Endothelial cell of umbilical vein (primary cell): ENCODE data around the gene NT5C3A. TPM values are rescaled to one million over a fixed set of nuclear protein-coding genes. Genes with fewer than 3 reads are reported as not detected.

Experiments used
- BruUV-seq: library from RNA; stranded (reverse); fragments of 400-500 nt; replicated peaks from 2 replicates; lab custom pipeline; 2021; lab: Mats Ljungman, UMichigan
- CTCF ChIA-PET: fragments of 300-600, 350-600 bp; sonication (Branson Sonifier 250); formaldehyde crosslinking; loops from one replicate; lab custom pipeline; 2021; ENCODE audit warnings: antibody characterized with exemption, inconsistent platforms; lab: Charles Lee
- POLR2A ChIA-PET: fragments of 300-600, 350-600 bp; sonication (Branson Sonifier 250); formaldehyde crosslinking; loops from one replicate; lab custom pipeline; 2021; ENCODE audit warnings: antibody characterized with exemption, inconsistent platforms; lab: Charles Lee
- DNase-seq: peaks from one replicate; pipeline ENCODE4 v3.0.0-alpha.2; 2011; ENCODE audit warnings: low read depth, low spot score
- FAIRE-seq: peaks from 2 replicates; lab custom pipeline; 2011; peaks lifted over from hg19 to GRCh38; lab: Jason Lieb, UNC
- H2AFZ ChIP-seq: 2 replicates; pipeline ENCODE4 v1.6.0; 2012; ENCODE audit warnings: low read depth, low read length, control low read depth, inconsistent platforms
- H3K27ac ChIP-seq: 2 replicates; pipeline ENCODE4 v1.5.1; 2011; ENCODE audit warnings: low read depth, mild to moderate bottlenecking, control low read depth, low read length, moderate library complexity; ENCODE audit not compliant: insufficient read depth
- H3K27me3 ChIP-seq, 2 experiments: 2 replicates each; pipeline versions ENCODE4 v1.6.0 to v1.6.1; 2011; ENCODE audit warnings: low read length in 2 of 2, mixed read lengths in 1 of 2; ENCODE audit not compliant: control insufficient read depth in 2 of 2, insufficient read depth in 2 of 2
- H3K36me3 ChIP-seq, 2 experiments: 2 replicates in 1 of 2; 3 replicates in 1 of 2; pipeline ENCODE4 v1.5.1; 2011; ENCODE audit warnings: low read length in 2 of 2, mild to moderate bottlenecking in 1 of 2, moderate library complexity in 1 of 2; ENCODE audit not compliant: control insufficient read depth in 2 of 2, insufficient read depth in 2 of 2; ENCODE audit errors: extremely low read depth in 1 of 2
- H3K4me1 ChIP-seq: 3 replicates; pipeline ENCODE4 v1.5.1; 2011; ENCODE audit warnings: mild to moderate bottlenecking, low read length; ENCODE audit not compliant: control insufficient read depth, insufficient read depth; ENCODE audit errors: extremely low read depth
- H3K4me2 ChIP-seq: 2 replicates; pipeline ENCODE4 v1.6.1; 2011; ENCODE audit warnings: low read length, control low read depth, mixed read lengths; ENCODE audit not compliant: insufficient read depth
- H3K4me3 ChIP-seq, 3 experiments: fragments of 200-600 bp in 1 of 3; sonication (generic), shearing (Covaris generic) in 1 of 3; replicated peaks in 1 of 3; 2 replicates each; pipeline ENCODE4 v1.5.1; 2011 to 2016; ENCODE audit warnings: control low read depth in 3 of 3, low read length in 3 of 3, mild to moderate bottlenecking in 2 of 3, inconsistent platforms in 1 of 3, low read depth in 1 of 3, moderate library complexity in 1 of 3; ENCODE audit not compliant: insufficient read depth in 1 of 3
- H3K79me2 ChIP-seq: 2 replicates; pipeline ENCODE4 v1.6.0; 2012; ENCODE audit warnings: low read length, inconsistent platforms; ENCODE audit not compliant: control insufficient read depth, insufficient read depth
- H3K9ac ChIP-seq: replicated peaks from 2 replicates; pipeline ENCODE3; 2011; ENCODE audit warnings: low read length, control low read depth; ENCODE audit not compliant: insufficient read depth; ENCODE audit errors: extremely low read depth
- H3K9me1 ChIP-seq: replicated peaks from 3 replicates; pipeline ENCODE4 v1.6.0; 2011; ENCODE audit warnings: mild to moderate bottlenecking, low read length; ENCODE audit not compliant: control insufficient read depth, insufficient read depth; ENCODE audit errors: extremely low read depth
- H3K9me3 ChIP-seq: replicated peaks from 2 replicates; pipeline ENCODE4 v1.5.1; 2012; ENCODE audit warnings: low read length, inconsistent platforms; ENCODE audit not compliant: control insufficient read depth, insufficient read depth
- H4K20me1 ChIP-seq: replicated peaks from 2 replicates; pipeline ENCODE3; 2011; ENCODE audit warnings: mild to moderate bottlenecking, low read length; ENCODE audit not compliant: control insufficient read depth, insufficient read depth; ENCODE audit errors: extremely low read depth
- CTCF ChIP-seq, 2 donors: IDR thresholded peaks; 1 replicate in 1 of 2; 2 replicates in 1 of 2; pipeline ENCODE4 v1.5.1; 2011; ENCODE audit warnings: low read length in 2 of 2, mild to moderate bottlenecking in 2 of 2, moderate library complexity in 2 of 2, control low read depth in 1 of 2, inconsistent platforms in 1 of 2, low read depth in 1 of 2; ENCODE audit not compliant: insufficient read depth in 1 of 2; ENCODE audit errors: extremely low read depth in 1 of 2
- EZH2 ChIP-seq: IDR thresholded peaks from 2 replicates; pipeline ENCODE4 v1.6.1; 2012; ENCODE audit warnings: borderline replicate concordance, low read depth, mild to moderate bottlenecking, moderate library complexity, low read length, inconsistent platforms; ENCODE audit not compliant: severe bottlenecking
- FOS ChIP-seq: IDR thresholded peaks from 2 replicates; pipeline ENCODE4 v1.6.1; 2011; ENCODE audit warnings: mild to moderate bottlenecking, low read length, moderate library complexity, borderline replicate concordance; ENCODE audit not compliant: insufficient read depth
- GATA2 ChIP-seq: IDR thresholded peaks from 2 replicates; pipeline ENCODE4 v1.7.0; 2011; ENCODE audit warnings: low read depth, mild to moderate bottlenecking, moderate library complexity, mixed read lengths, low read length; ENCODE audit not compliant: insufficient read length, insufficient read depth
- JUN ChIP-seq: IDR thresholded peaks from 2 replicates; pipeline ENCODE4 v1.6.1; 2011; ENCODE audit warnings: borderline replicate concordance, low read depth; ENCODE audit not compliant: insufficient read length, insufficient read depth
- MAX ChIP-seq: IDR thresholded peaks from 2 replicates; pipeline ENCODE4 v1.6.1; 2011; ENCODE audit not compliant: insufficient read depth, insufficient read length
- MYC ChIP-seq: IDR thresholded peaks from one replicate; pipeline ENCODE4 v1.6.1; 2011; ENCODE audit warnings: mild to moderate bottlenecking, low read depth, low read length
- POLR2A ChIP-seq: IDR thresholded peaks from 2 replicates; pipeline ENCODE4 v1.6.1; 2012; ENCODE audit warnings: low read depth, mild to moderate bottlenecking, control low read depth, low read length
- POLR2AphosphoS5 ChIP-seq: IDR thresholded peaks from 2 replicates; pipeline ENCODE4 v1.6.1; 2012; ENCODE audit warnings: low read depth, mild to moderate bottlenecking, control low read depth, low read length, moderate library complexity; ENCODE audit not compliant: insufficient read depth
- dilution Hi-C: fragments of 300-500 bp; cut with MboI; formaldehyde crosslinking; loops from one replicate; pipeline ENCODE4 v1.15.0; 2019; ENCODE audit warnings: low sequenced_read_pairs; ENCODE audit not compliant: extremely low pct_ligation_motif_present
- intact Hi-C: fragments of 100-400 bp; cut with micrococcal nuclease; formaldehyde crosslinking; loops from one replicate; pipeline ENCODE4 v1.10.0; 2022
- polyA plus RNA-seq, 4 experiments: library from polyadenylated mRNA; depleted of rRNA in 3 of 4; stranded (reverse) in 3 of 4; unstranded in 1 of 4; fragments of >200 nt; gene quantifications; 2 replicates each; pipeline versions ENCODE4 v1.2.1 to v1.2.3, GENCODE V29; 2011 to 2012; ENCODE audit warnings: missing spikeins in 1 of 4
- total RNA-seq: library from RNA; stranded (reverse); gene quantifications from 2 replicates; pipeline ENCODE4 v1.2.3, GENCODE V29; 2021

NT5C3A gene
- total and polyA plus RNA-seq, 2 donors (not counting 3 experiments of a cell fraction or from before 2014, with no cell fraction given): 7.1 to 22.6 TPM

- no peak overlapping the region for H3K9ac ChIP-seq
- BruUV-seq: no TSS peak
These were observed 4.2 kb upstream of the NT5C3A start for GRCh38 chr7:33066771-33067170.

More at GRCh38 chr7:33066771-33067170, 4.2 kb upstream of the NT5C3A start:
- no peak overlapping the region for H3K27ac ChIP-seq
- H3K36me3 ChIP-seq: no peaks in the 10 kb centered on the region
- H3K79me2 ChIP-seq: peaks cover 6% of the 10 kb centered on the region
- H3K4me1 ChIP-seq: peaks cover 5% of the 10 kb centered on the region
- H3K9me3 ChIP-seq: no peaks in the 10 kb centered on the region
- no peaks in the 10 kb centered on the region for H3K27me3 ChIP-seq
- H3K4me3 ChIP-seq: no peak overlapping the region
- no peak for DNase-seq
- intact Hi-C loops: no loop called here
- CTCF ChIA-PET: interaction anchor here (0.5 to 1.2 kb wide), 2 partner anchors 41 to 1607 kb away, joined by 3 read pairs; no protein-coding TSS in a partner anchor
- POLR2A ChIA-PET: no interaction called here
- H4K20me1 ChIP-seq: no peaks in the 10 kb centered on the region
- no peak overlapping the region for H3K4me2 ChIP-seq
- no peak overlapping the region for H2AFZ ChIP-seq
- no peaks in the 10 kb centered on the region for H3K9me1 ChIP-seq
- no peak for TF ChIP-seq POLR2AphosphoS5
- TF ChIP-seq POLR2A: no peak
- TF ChIP-seq EZH2: no peak
- TF ChIP-seq MYC: no peak
- no peak for TF ChIP-seq JUN
- TF ChIP-seq MAX: no peak
- no peak for TF ChIP-seq FOS
- no peak for TF ChIP-seq CTCF (IDR thresholded peaks at IDR 0.05; ENCODE audit: extremely low read depth in 1 of 2, insufficient read depth in 1 of 2, low read depth in 1 of 2, low read length in 2 of 2)
- TF ChIP-seq GATA2: no peak
- no peak for FAIRE-seq
- dilution Hi-C loops: no loop called here
